A673 (cell line): ENCODE results near the gene RNF151. TPM values are rescaled to one million over a fixed set of nuclear protein-coding genes. Genes with fewer than 3 reads are reported as not detected.

ENCODE experiments used
- BruUV-seq: library from RNA; stranded (reverse); fragments of 400-500 nt; replicated peaks from 2 replicates; lab custom pipeline; 2021; lab: Mats Ljungman, UMichigan
- CTCF ChIA-PET: fragments of 300-600 bp; sonication (Branson Sonifier 250); formaldehyde crosslinking; loops from one replicate; lab custom pipeline; 2022; ENCODE audit warnings: antibody characterized with exemption; lab: Charles Lee
- POLR2A ChIA-PET: fragments of 300-600 bp; sonication (Branson Sonifier 250); formaldehyde crosslinking; loops from one replicate; lab custom pipeline; 2022; ENCODE audit warnings: antibody characterized with exemption; ENCODE audit not compliant: low non-redundant PET; lab: Charles Lee
- DNase-seq: peaks from one replicate; pipeline ENCODE4 v3.0.0-alpha.2; 2015; ENCODE audit warnings: low spot score
- H3K27ac ChIP-seq: fragments of 200-600 bp; sonication (generic); 2 replicates; pipeline ENCODE4 v1.5.1; 2016; ENCODE audit warnings: mixed run types, low read depth, mild to moderate bottlenecking, mixed read lengths, antibody characterized with exemption, low read length; ENCODE audit not compliant: poor library complexity, severe bottlenecking
- H3K27me3 ChIP-seq: fragments of 200-600 bp; sonication (generic); replicated peaks from 2 replicates; pipeline ENCODE4 v1.6.1; 2017; ENCODE audit warnings: mixed run types, low read depth, mild to moderate bottlenecking, mixed read lengths, antibody characterized with exemption, low read length; ENCODE audit not compliant: insufficient read depth, poor library complexity
- H3K36me3 ChIP-seq: fragments of 200-600 bp; sonication (generic); 2 replicates; pipeline ENCODE4 v1.6.1; 2016; ENCODE audit warnings: mixed run types, mild to moderate bottlenecking, mixed read lengths, antibody characterized with exemption, low read length; ENCODE audit not compliant: insufficient read depth, poor library complexity, severe bottlenecking
- H3K4me1 ChIP-seq: fragments of 200-600 bp; sonication (generic); 2 replicates; pipeline ENCODE4 v1.6.1; 2017; ENCODE audit warnings: mixed run types, mild to moderate bottlenecking, mixed read lengths, antibody characterized with exemption, low read length; ENCODE audit not compliant: insufficient read depth, poor library complexity, severe bottlenecking
- H3K4me3 ChIP-seq: fragments of 200-600 bp; sonication (generic); 2 replicates; pipeline ENCODE4 v1.5.1; 2016; ENCODE audit warnings: low read depth, mixed run types, mild to moderate bottlenecking, mixed read lengths, low read length; ENCODE audit not compliant: poor library complexity, severe bottlenecking
- H3K9me3 ChIP-seq: fragments of 200-600 bp; sonication (generic); 2 replicates; pipeline ENCODE4 v1.6.1; 2016; ENCODE audit warnings: mixed run types, low read depth, mild to moderate bottlenecking, mixed read lengths, antibody characterized with exemption, low read length; ENCODE audit not compliant: poor library complexity, severe bottlenecking
- CTCF ChIP-seq: fragments of 300-800, 200-600 bp; sonication (generic); conservative IDR thresholded peaks from 2 replicates; pipeline ENCODE4 v1.5.1; 2017; ENCODE audit warnings: low read depth, mild to moderate bottlenecking, antibody characterized with exemption, low read length, moderate library complexity, mixed read lengths
- EZH2 ChIP-seq: fragments of 200-600 bp; sonication (generic); IDR thresholded peaks from 2 replicates; pipeline ENCODE4 v1.6.1; 2017; ENCODE audit warnings: borderline replicate concordance, low read depth, mild to moderate bottlenecking, mixed read lengths, antibody characterized with exemption, low read length; ENCODE audit not compliant: poor library complexity, severe bottlenecking
- intact Hi-C: fragments of 100-400 bp; cut with micrococcal nuclease; formaldehyde crosslinking; loops from one replicate; pipeline ENCODE4 v1.10.0; 2022; ENCODE audit not compliant: unreplicated experiment
- total RNA-seq: library from RNA; stranded (reverse); gene quantifications from 2 replicates; pipeline ENCODE4 v1.2.3, GENCODE V29; 2021

The RNF151 gene
- total RNA-seq, 1 experiment from 2014 or later, result not detected

- BruUV-seq, result no TSS peak
- DNase-seq, result no peak
- TF ChIP-seq EZH2 (no peak), CTCF (no peak)
- ChIA-PET CTCF (no interaction called here), POLR2A (no interaction called here)
- Histone ChIP-seq H3K27me3 (no peaks in the 10 kb centered on the region), H3K9me3 (no peaks in the 10 kb centered on the region), H3K4me3 (no peak overlapping the region), H3K36me3 (no peaks in the 10 kb centered on the region), H3K4me1 (peaks cover 18% of the 10 kb centered on the region), H3K27ac (no peak overlapping the region)
- intact Hi-C loops, result no loop called here
Observed at GRCh38 chr16:1944612-1945199, 21.9 kb upstream of the RNF151 start.

DNA sequence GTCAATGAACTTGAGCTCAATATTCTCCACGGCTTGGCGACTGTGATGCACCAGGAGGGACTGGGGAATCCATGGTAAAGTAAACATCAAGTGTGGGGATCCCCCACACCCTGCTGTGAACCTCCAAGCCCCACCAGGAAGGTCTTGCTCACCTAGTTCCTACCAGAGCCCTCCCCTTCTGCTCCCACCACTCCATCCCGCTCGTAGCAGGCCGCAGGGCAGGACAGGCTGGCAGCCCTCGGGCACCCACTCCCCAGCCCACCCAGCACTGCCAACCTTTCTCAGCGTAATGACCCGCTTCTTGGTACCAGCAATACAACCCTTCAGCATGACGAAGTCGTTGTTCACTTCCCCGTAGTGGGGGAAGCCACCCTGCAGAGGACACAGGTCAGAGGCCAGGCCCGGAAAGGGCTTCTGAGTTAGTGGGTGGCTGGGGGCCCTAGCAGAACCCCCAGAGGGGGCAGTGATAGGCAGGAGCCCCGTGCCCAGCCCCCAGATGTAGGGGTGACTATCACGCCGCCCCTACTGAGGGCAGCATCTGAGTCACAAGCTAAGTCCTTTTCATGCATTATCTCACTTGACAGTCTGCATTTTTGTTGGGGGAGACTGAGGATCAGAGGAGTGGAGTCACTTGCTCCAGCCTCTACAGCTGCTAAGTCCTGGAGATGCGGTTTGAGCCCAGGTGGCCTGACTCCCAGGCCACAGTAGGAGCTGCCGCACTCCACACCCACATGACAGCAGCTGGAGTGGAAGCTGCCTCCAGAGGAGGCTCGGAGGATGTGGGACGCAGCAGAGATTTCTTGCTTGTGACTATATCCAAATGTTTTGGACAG is 20.9 kb upstream of the RNF151 start:
- Histone ChIP-seq H3K36me3 (no peaks in the 10 kb centered on the region), H3K4me3 (no peak overlapping the region), H3K4me1 (peaks cover 18% of the 10 kb centered on the region), H3K9me3 (no peaks in the 10 kb centered on the region), H3K27ac (no peak overlapping the region), H3K27me3 (no peaks in the 10 kb centered on the region)
- CTCF ChIA-PET, result interaction anchor here (0.5 kb wide), 1 partner anchor 240 kb away, joined by 5 read pairs; the partner anchor contains the start of gene MAPK8IP3
- POLR2A ChIA-PET, result interaction anchor here (0.6 kb wide), 1 partner anchor 211 kb away, joined by 4 read pairs; no protein-coding TSS in a partner anchor
- intact Hi-C loops, result no loop called here
- no peak for DNase-seq
- BruUV-seq, result no TSS peak
- TF ChIP-seq CTCF (no peak), EZH2 (no peak)

DNA sequence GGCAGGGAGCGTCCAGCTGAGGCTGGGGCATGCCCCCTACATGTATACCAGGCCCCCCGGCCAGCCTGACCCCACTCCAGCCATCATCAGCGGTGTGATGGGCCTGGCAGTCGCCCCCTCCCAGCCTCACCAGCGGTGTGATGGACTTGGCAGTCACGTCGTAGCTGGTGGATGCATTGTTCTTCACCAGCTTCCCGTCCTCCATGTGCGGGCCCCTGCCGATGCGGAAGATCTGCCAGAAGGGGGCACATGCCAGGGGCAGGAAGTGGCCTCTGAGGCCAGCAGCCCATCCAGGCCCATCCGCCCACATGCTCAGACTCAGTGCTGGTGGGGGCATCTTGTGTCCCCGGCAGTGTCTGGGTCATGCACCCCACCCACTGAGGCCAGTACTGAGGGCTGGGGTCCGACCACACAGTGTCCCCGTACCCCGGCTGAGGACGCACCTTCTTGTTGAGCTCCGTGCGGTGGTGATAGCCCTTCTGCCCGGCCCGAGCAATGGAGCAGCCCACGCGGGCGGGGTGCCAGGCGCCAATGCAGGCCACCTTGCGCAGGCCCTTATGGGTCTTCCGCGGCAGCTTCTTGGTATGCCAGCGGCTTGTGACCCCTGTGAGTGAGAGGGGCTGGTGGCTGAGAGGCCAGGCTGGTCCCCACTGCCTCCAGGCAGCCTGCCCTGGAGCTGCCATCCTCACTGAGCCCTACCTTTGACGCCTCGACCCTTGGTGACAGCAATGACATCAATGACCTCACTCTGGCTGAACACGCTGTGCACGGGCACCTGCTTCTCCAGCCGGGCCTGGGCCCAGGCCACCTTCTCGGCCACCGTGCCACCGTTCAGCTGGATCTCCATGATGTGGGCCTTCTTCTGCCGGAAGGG is 19.9 kb upstream of the RNF151 start:
- ChIA-PET CTCF (interaction anchor here (0.5 to 0.6 kb wide), 2 partner anchors 59 to 241 kb away, joined by 4 to 5 read pairs; partner anchors contain the start of gene MAPK8IP3), POLR2A (interaction anchor here (0.6 kb wide), 1 partner anchor 210 kb away, joined by 4 read pairs; no protein-coding TSS in a partner anchor)
- intact Hi-C loops, result no loop called here

More for the DNA sequence above, 19.9 kb upstream of the RNF151 start:
- Histone ChIP-seq H3K4me3 (no peak overlapping the region), H3K4me1 (peaks cover 17% of the 10 kb centered on the region), H3K27me3 (no peaks in the 10 kb centered on the region), H3K27ac (no peak overlapping the region), H3K9me3 (no peaks in the 10 kb centered on the region), H3K36me3 (no peaks in the 10 kb centered on the region)
- DNase-seq, result no peak
- TF ChIP-seq EZH2, result no peak
- no peak for TF ChIP-seq CTCF
- BruUV-seq, result no TSS peak
